Measurements from ENCODE around the gene PKLR.

Gene PKLR

DNA sequence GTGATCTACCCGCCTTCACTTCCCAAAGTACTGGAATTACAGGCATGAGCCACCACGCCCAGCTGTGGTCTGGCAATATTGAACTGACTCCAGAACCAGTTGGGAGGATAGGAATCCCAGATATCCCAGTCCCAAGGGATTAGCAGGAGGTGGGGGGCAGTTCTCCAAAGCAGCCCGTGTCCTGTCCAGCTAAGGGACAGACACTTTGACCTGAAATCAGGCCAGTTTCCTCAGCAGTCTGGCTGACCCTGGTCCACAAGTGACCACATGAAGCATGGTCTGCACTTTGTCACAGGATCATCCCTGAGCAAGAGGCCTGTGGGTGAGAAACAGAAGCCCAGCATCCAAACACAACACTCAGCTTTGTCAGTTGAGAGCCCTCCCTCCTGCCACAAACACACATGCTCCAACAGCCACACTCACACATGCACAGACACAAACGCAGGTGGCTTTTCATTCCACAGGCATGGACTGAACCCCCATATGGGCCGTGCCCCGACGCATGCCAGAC is 4.7 kb upstream of the PKLR start:
- H2AFZ ChIP-seq (ENCODE audit: low read length): no peak overlapping the region
- H3F3A ChIP-seq (ENCODE audit: insufficient read depth, low read length): peaks cover 9% of the 10 kb centered on the region
- H3K27ac ChIP-seq (ENCODE audit: low read length): no peak overlapping the region
- no peaks in the 10 kb centered on the region for H3K9me2 ChIP-seq (replicated peaks; ENCODE audit: insufficient read depth, low read length)
- H3K9me3 ChIP-seq (replicated peaks; ENCODE audit: insufficient read depth, low read length): no peaks in the 10 kb centered on the region
- H3K79me2 ChIP-seq (ENCODE audit: low read length): peaks cover 23% of the 10 kb centered on the region
- no peaks in the 10 kb centered on the region for H3K36me3 ChIP-seq (replicated peaks; ENCODE audit: insufficient read depth, low read length)
- DNase-seq: no peak
- no peak overlapping the region for H3K4me2 ChIP-seq (ENCODE audit: low read depth, low read length)
- H3K9ac ChIP-seq (ENCODE audit: low read length): no peak overlapping the region
- H3K4me1 ChIP-seq (ENCODE audit: low read length): peaks cover 3% of the 10 kb centered on the region; the same call in 1 of the 2 replicates
- no peak overlapping the region for H3K4me3 ChIP-seq (ENCODE audit: low read length)
- H3K27me3 ChIP-seq (replicated peaks; ENCODE audit: insufficient read depth, low read length): no peaks in the 10 kb centered on the region
- TF ChIP-seq, protein P1, sequence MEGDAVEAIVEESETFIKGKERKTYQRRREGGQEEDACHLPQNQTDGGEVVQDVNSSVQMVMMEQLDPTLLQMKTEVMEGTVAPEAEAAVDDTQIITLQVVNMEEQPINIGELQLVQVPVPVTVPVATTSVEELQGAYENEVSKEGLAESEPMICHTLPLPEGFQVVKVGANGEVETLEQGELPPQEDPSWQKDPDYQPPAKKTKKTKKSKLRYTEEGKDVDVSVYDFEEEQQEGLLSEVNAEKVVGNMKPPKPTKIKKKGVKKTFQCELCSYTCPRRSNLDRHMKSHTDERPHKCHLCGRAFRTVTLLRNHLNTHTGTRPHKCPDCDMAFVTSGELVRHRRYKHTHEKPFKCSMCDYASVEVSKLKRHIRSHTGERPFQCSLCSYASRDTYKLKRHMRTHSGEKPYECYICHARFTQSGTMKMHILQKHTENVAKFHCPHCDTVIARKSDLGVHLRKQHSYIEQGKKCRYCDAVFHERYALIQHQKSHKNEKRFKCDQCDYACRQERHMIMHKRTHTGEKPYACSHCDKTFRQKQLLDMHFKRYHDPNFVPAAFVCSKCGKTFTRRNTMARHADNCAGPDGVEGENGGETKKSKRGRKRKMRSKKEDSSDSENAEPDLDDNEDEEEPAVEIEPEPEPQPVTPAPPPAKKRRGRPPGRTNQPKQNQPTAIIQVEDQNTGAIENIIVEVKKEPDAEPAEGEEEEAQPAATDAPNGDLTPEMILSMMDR (IDR thresholded peaks at IDR 0.05; ENCODE audit: low read length): no peak
- TF ChIP-seq EZH2 (optimal IDR thresholded peaks at IDR 0.05; ENCODE audit: low read depth, low read length) (no peak), EZH2phosphoT487 (IDR thresholded peaks at IDR 0.05; ENCODE audit: low read length) (no peak)
- no peaks in the 10 kb centered on the region for H4K20me1 ChIP-seq (ENCODE audit: insufficient read depth, low read length)

DNA sequence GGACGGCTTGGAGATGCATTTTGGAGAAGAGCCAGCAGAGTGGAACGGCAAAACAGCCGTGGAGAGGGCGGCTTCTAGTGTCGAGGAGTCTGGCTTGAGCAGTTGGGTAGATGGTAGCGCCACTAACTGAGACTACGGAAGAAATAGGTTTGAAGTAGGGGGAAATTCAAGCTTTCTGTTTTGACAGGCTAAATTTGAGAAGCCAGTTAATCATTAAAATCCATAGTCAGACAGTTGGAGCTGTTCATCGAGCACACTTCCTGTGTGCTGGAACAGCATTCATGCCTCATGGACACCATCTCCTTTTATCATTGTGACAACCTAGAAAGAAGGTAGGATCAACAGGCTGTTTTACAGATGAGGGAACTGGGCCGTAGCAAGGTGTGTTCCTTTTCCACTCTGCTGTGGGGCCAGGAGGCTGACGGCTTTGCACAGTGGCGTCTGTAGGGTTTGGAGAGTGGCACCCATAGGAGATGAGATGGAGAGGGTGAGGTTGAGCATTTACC is 3.4 kb upstream of the PKLR start:
- no peaks in the 10 kb centered on the region for H3K27me3 ChIP-seq (replicated peaks; ENCODE audit: insufficient read depth, low read length)
- H3F3A ChIP-seq (ENCODE audit: insufficient read depth, low read length): peaks cover 9% of the 10 kb centered on the region
- peaks cover 10% of the 10 kb centered on the region for H3K79me2 ChIP-seq (ENCODE audit: low read length)
- H3K9me3 ChIP-seq (replicated peaks; ENCODE audit: insufficient read depth, low read length): no peaks in the 10 kb centered on the region
- H3K4me3 ChIP-seq (ENCODE audit: low read length): no peak overlapping the region
- H2AFZ ChIP-seq (ENCODE audit: low read length): no peak overlapping the region
- no peaks in the 10 kb centered on the region for H3K4me1 ChIP-seq (ENCODE audit: low read length)
- TF ChIP-seq EZH2phosphoT487 (IDR thresholded peaks at IDR 0.05; ENCODE audit: low read length): no peak
- TF ChIP-seq, protein P1 (IDR thresholded peaks at IDR 0.05; ENCODE audit: low read length): no peak
- no peak for TF ChIP-seq EZH2 (optimal IDR thresholded peaks at IDR 0.05; ENCODE audit: low read depth, low read length)
- no peaks in the 10 kb centered on the region for H3K36me3 ChIP-seq (replicated peaks; ENCODE audit: insufficient read depth, low read length)
- H4K20me1 ChIP-seq (ENCODE audit: insufficient read depth, low read length): no peaks in the 10 kb centered on the region
- H3K9me2 ChIP-seq (replicated peaks; ENCODE audit: insufficient read depth, low read length): no peaks in the 10 kb centered on the region
- no peak overlapping the region for H3K9ac ChIP-seq (ENCODE audit: low read length)
- H3K4me2 ChIP-seq (ENCODE audit: low read depth, low read length): no peak overlapping the region
- DNase-seq: no peak
- H3K27ac ChIP-seq (ENCODE audit: low read length): no peak overlapping the region

DNA sequence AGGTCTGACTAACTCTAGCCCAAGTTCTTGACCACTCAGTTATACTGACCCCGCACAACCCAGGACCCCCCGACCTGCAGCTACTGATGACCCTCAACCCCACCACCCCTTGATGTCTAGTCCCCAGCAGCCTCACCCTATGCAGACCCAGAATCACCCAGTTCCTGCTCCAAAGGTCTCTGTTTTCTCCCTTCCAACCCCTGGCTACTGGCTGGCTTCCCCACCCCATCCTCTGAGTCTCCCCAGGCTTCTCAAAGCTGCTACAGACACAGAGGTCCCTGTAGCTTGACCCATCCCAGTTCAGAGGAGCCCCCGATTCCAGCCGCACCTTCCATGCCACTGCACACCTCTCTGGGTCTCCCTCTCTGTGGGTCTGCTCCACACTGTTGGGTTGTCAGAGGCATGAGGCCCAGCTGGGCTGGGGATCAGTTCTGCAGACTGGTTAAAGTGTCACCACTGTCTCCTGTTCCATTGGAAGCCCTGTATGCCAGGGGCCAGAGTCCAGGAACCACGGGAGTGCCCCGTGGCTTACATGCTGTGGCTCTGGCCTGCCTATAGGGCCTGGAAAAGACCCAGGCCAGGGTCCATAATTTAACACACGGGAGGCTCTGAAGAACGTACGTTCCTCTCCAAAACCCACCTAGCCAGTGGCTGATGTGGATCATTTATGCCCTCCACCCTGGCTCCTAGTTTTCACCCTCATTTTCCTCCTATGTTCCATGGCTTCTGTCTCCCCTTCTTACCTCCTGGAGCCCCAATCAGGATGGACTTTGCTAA is 497 bp downstream of the PKLR start:
- Histone ChIP-seq H3K4me2 (ENCODE audit: low read depth, low read length) (no peak overlapping the region), H3K4me3 (ENCODE audit: low read length) (no peak overlapping the region), H3K9ac (ENCODE audit: low read length) (no peak overlapping the region), H4K20me1 (ENCODE audit: insufficient read depth, low read length) (no peaks in the 10 kb centered on the region), H3K79me2 (ENCODE audit: low read length) (no peaks in the 10 kb centered on the region), H3K9me3 (replicated peaks; ENCODE audit: insufficient read depth, low read length) (no peaks in the 10 kb centered on the region), H3K4me1 (ENCODE audit: low read length) (peaks cover 15% of the 10 kb centered on the region), H3F3A (ENCODE audit: insufficient read depth, low read length) (peaks cover 13% of the 10 kb centered on the region), H2AFZ (ENCODE audit: low read length) (no peak overlapping the region), H3K27me3 (replicated peaks; ENCODE audit: insufficient read depth, low read length) (no peaks in the 10 kb centered on the region), H3K36me3 (replicated peaks; ENCODE audit: insufficient read depth, low read length) (no peaks in the 10 kb centered on the region), H3K27ac (ENCODE audit: low read length) (no peak overlapping the region), H3K9me2 (replicated peaks; ENCODE audit: insufficient read depth, low read length) (no peaks in the 10 kb centered on the region)
- TF ChIP-seq, protein P1 (IDR thresholded peaks at IDR 0.05; ENCODE audit: low read length): no peak
- TF ChIP-seq EZH2 (optimal IDR thresholded peaks at IDR 0.05; ENCODE audit: low read depth, low read length) (no peak), EZH2phosphoT487 (IDR thresholded peaks at IDR 0.05; ENCODE audit: low read length) (no peak)
- DNase-seq: no peak

Data from MM.1S (cell line).